Loucy (cell line): Measurements from ENCODE around the gene SMS.

Experiments
- H2AFZ ChIP-seq: fragments of 200-600 bp; sonication (generic); 2 replicates; pipeline ENCODE4 v1.6.0; 2016; ENCODE audit warnings: antibody characterized with exemption, mild to moderate bottlenecking, low read length, moderate library complexity
- H3F3A ChIP-seq: fragments of 200-600 bp; 2 replicates; pipeline ENCODE4 v1.6.0; 2016; ENCODE audit warnings: antibody characterized with exemption, low read depth, mild to moderate bottlenecking
- H3K27me3 ChIP-seq: fragments of 200-600 bp; sonication (generic); 2 replicates; pipeline ENCODE4 v1.6.1; 2014; ENCODE audit warnings: low read length, mild to moderate bottlenecking; ENCODE audit not compliant: insufficient read depth, poor library complexity, severe bottlenecking
- H3K36me3 ChIP-seq: fragments of 200-600 bp; sonication (generic); 2 replicates; pipeline ENCODE4 v1.6.1; 2016; ENCODE audit warnings: low read length; ENCODE audit not compliant: insufficient read depth
- H3K4me1 ChIP-seq: fragments of 200-600 bp; sonication (generic); 2 replicates; pipeline ENCODE4 v1.5.1; 2014; ENCODE audit warnings: low read length, mild to moderate bottlenecking; ENCODE audit not compliant: insufficient read depth, poor library complexity, severe bottlenecking
- H3K4me2 ChIP-seq: fragments of 200-600 bp; sonication (generic); 2 replicates; pipeline ENCODE4 v1.6.0; 2014; ENCODE audit warnings: antibody characterized with exemption, low read length, low read depth, mild to moderate bottlenecking; ENCODE audit not compliant: poor library complexity, severe bottlenecking
- H3K4me3 ChIP-seq: fragments of 200-600 bp; sonication (generic); 2 replicates; pipeline ENCODE4 v1.5.1; 2014; ENCODE audit warnings: low read length, mild to moderate bottlenecking, mixed read lengths; ENCODE audit not compliant: poor library complexity, severe bottlenecking
- H3K79me2 ChIP-seq: fragments of 200-600 bp; sonication (generic); 2 replicates; pipeline ENCODE4 v1.6.1; 2014; ENCODE audit warnings: low read length; ENCODE audit not compliant: insufficient read depth
- H3K9ac ChIP-seq: fragments of 200-600 bp; sonication (generic); 2 replicates; pipeline ENCODE4 v1.6.0; 2014; ENCODE audit warnings: mild to moderate bottlenecking, low read depth, low read length, moderate library complexity; ENCODE audit not compliant: poor library complexity, severe bottlenecking
- H3K9me2 ChIP-seq: fragments of 200-600 bp; sonication (generic); replicated peaks from 2 replicates; pipeline ENCODE4 v1.6.1; 2016; ENCODE audit warnings: low read depth, low read length, mixed read lengths
- H3K9me3 ChIP-seq: fragments of 200-600 bp; sonication (generic); 2 replicates; pipeline ENCODE4 v1.6.1; 2014; ENCODE audit warnings: mild to moderate bottlenecking, antibody characterized with exemption, low read length, low read depth; ENCODE audit not compliant: insufficient read depth
- H4K20me1 ChIP-seq: fragments of 200-600 bp; sonication (generic); 2 replicates; pipeline ENCODE4 v1.6.0; 2014; ENCODE audit warnings: antibody characterized with exemption, low read length, mild to moderate bottlenecking; ENCODE audit not compliant: insufficient read depth, poor library complexity, severe bottlenecking
- CTCF ChIP-seq: fragments of 200-600 bp; sonication (generic); conservative IDR thresholded peaks from 2 replicates; pipeline ENCODE4 v1.5.1; 2014; ENCODE audit warnings: mild to moderate bottlenecking, antibody characterized with exemption, low read length
- EZH2phosphoT487 ChIP-seq: fragments of 200-600 bp; IDR thresholded peaks from 2 replicates; pipeline ENCODE4 v1.6.1; 2018; ENCODE audit warnings: antibody characterized with exemption, mild to moderate bottlenecking, moderate library complexity, borderline replicate concordance

The SMS gene

DNA sequence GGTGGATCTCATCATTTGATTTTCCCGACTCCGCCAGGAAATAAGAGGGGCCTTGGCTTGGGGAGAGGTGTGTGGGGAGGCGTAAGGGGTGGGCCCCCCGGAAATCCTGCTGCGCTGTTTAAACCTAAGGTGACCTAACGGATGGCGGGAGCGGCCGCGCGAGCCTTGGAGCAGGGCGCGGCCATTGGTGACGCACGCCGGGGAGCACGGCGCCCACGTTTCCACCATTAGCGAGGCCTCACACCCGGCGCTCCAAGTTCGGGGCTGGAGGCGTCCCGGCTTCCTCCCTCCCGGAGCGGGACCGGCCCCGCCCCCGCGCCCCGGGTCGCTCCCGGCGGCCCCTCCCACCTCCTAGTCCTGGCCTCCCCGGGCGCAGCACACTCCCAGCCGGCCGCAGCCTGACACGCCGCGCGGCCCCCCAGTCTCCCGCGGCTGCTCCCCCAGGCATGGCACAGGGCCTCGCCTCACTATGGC, at the start of gene SMS:
Gene SMS (plus strand): TSS at position 354 of the 474 bp plus-strand sequence. CDS start 116 bp downstream, at position 470.
- Histone ChIP-seq H3K4me1 (peaks cover 11% of the 10 kb centered on the region), H3K4me2 (peak within 1 kb of the TSS; percentile 79), H4K20me1 (peaks cover 21% of the 10 kb centered on the region), H3K9me3 (no peaks in the 10 kb centered on the region), H2AFZ (peak within 1 kb of the TSS; percentile 73; the same call in 1 of the 2 replicates), H3K79me2 (peaks cover 37% of the 10 kb centered on the region), H3K4me3 (peak within 1 kb of the TSS; percentile 80), H3K27me3 (no peaks in the 10 kb centered on the region), H3K36me3 (no peaks in the 10 kb centered on the region), H3K9me2 (no peaks in the 10 kb centered on the region), H3K9ac (peak within 1 kb of the TSS; percentile 73), H3F3A (no peaks in the 10 kb centered on the region)
- TF ChIP-seq EZH2phosphoT487 (no peak), CTCF (no peak)

- no peaks in the 10 kb centered on the region for H3K27me3 ChIP-seq
- no peaks in the 10 kb centered on the region for H3K9me3 ChIP-seq
- no peaks in the 10 kb centered on the region for H3K36me3 ChIP-seq
- no peak overlapping the region for H3K9ac ChIP-seq
- H3K79me2 ChIP-seq: no peaks in the 10 kb centered on the region
- no peaks in the 10 kb centered on the region for H3F3A ChIP-seq
- no peaks in the 10 kb centered on the region for H3K4me1 ChIP-seq
- no peaks in the 10 kb centered on the region for H4K20me1 ChIP-seq
- TF ChIP-seq EZH2phosphoT487: no peak
- TF ChIP-seq CTCF: no peak
- 0 out of 2 replicates have a peak overlapping the region, but pooled peaks have one; percentile 36 for H2AFZ ChIP-seq
- no peak overlapping the region for H3K4me2 ChIP-seq
- no peak overlapping the region for H3K4me3 ChIP-seq
- H3K9me2 ChIP-seq: no peaks in the 10 kb centered on the region
Observed at GRCh38 chrX:21905313-21905712, 35.2 kb upstream of the SMS start.

GRCh38 chrX:21905953-21906352, 34.6 kb upstream of the SMS start:
- Histone ChIP-seq H3K4me2 (no peak overlapping the region), H3K4me3 (no peak overlapping the region), H2AFZ (no peak overlapping the region), H3K9me2 (no peaks in the 10 kb centered on the region), H3K27me3 (no peaks in the 10 kb centered on the region), H3K9ac (no peak overlapping the region), H3K79me2 (no peaks in the 10 kb centered on the region), H3K36me3 (no peaks in the 10 kb centered on the region), H4K20me1 (no peaks in the 10 kb centered on the region), H3F3A (no peaks in the 10 kb centered on the region), H3K4me1 (no peaks in the 10 kb centered on the region), H3K9me3 (no peaks in the 10 kb centered on the region)
- no peak for TF ChIP-seq CTCF
- no peak for TF ChIP-seq EZH2phosphoT487
